HG03469 (cell line): Measurements from ENCODE around the gene TPO.
"Not testable (repeated sequence)": the region's sequence is repeated elsewhere in the genome, so short reads cannot be mapped to it uniquely, and the experiment has no call there.

Experiments used
- ATAC-seq: cut with Tn5 transposase; IDR thresholded peaks from one replicate; pipeline ENCODE4 v1.9.1; 2021; ENCODE audit warnings: mild to moderate bottlenecking, moderate library complexity, moderate number of reproducible peaks; ENCODE audit not compliant: unreplicated experiment

The TPO gene

DNA sequence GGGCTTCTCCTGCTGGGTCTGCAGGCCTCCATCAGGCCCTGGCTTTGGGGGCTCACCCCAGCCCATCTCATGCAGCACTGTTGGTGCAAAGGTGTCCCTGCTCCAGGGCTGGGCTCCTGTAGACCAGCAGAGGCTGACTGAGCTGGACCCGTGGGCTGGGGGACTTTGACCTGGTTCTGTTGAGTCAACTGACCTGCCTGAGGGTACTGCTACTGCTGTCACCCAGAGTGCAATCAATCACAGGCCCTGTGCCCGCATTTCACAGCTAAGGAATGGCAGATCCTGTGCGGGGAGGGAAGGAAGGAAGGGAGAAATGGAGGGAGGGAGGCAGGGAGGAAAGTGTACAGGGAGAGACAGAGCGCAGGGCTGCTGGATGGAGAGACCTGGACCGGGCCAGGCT is 136.8 kb downstream of the TPO start:
- no peak for ATAC-seq

DNA sequence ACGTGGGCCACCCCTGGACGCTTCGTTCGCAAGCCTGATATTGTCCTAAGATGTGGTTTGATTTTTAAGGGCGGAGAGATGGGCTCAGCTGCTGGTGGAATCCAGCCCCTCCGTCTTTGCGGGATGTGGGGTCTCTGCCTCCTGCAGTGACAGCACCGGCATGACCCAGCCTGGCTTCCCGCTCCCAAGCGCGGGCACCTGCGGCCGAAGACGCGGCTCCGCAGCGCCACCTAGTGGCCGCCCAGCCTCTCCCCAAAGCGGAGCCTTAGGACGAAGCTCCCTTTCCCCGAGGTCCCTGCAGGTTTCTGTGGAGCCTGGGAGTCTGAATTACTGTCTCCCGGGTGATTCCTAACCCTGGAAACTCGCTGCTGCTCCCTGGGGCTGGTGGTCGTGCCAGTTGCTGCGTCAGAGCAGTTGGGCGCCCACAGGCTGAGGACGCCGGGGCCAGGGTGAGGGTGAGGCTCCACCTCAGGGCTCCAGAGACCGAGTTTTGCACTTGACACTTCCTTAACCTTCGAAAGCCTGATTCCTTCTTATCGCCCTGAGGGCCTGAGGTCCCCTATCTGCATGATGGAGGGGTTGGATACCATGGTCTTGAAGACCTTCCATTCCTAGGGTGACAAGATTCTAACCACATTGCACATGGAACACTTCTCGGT is 137.5 kb downstream of the TPO start:
- no peak for ATAC-seq

DNA sequence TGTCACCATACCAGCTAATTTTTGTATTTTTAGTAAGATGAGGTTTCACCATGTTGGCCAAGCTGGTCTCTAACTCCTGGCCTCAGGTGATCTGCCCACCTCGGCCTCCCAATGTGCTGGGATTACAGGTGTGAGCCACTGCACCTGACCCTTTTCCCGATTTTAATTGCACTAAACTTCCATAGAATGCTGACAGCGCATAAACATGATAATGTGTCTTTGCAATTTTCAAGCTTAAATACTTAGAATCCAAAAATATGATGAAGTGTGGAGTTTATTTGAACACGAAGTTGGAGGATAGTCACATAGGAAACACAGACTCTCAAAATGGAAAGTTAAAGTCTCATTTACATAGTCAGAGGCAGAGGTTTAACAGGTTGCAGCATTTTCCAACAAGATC is 138.6 kb downstream of the TPO start:
- no peak for ATAC-seq

DNA sequence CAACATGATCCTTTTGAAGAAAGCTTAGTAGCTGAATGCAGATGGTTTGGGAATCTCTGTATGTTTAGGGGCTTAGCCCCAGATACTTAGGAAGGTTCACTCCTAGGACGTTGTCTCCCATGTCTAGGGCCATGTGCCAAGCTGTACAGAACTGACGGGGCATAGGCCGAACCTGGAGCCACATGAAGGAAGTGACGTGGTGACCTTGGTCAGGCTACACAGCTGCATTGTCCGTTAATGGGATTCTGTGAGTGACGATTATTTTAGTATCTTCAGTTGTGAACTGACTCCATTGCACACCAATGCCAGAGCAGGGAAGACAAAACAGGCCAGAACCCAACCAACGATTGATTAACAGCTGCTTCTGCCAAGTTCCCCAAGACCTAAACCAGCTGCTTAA is 139.3 kb downstream of the TPO start:
- no peak for ATAC-seq

DNA sequence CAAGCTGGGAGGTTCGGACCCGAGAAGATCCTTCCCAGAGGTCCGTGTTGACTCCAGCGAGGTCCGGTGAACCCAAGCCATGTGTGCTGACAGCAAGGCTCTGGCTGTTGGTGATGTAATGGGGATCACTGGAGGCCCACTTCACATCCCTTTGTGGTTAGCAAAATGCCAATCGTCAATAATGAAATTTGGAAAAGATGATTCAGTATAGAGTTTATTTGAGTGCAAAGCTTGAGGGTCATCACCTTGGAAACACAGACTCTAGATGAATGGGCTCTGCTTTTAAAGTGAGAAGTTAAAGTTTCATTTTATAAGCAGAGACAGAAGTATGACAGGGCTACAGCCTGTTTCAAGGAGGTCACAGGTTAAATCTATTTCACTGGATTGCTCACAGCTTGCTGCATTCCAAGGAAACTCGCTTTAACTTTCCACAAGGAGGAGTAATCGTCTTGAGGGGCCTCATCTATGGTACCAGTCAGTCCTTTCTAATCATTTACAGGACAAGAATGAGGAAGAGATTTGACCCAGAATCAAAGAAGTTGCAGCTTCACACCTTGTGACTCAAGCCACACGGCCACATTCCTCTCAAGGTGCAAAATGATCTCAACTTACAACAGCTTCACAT is 140.5 kb downstream of the TPO start:
- ATAC-seq: no peak

DNA sequence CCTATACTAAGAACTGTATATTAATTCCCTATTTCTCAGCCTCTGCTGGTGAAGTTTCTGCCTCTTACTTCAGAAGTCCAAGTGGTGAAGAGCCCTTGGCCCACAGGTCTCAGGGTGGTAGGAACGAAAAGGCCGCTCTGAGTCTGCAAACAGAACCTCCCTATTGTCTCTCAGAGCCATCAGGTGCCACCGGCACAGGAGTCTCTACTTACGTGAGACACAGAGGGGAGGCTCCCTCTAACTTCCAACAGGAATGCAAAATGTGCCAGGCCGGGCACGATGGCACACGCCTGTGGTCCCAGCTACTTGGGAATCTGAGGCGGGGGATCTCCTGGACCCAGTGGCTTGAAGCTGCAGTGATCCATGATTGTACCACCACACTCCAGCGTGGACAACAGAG is 143.0 kb downstream of the TPO start:
- ATAC-seq: no peak

DNA sequence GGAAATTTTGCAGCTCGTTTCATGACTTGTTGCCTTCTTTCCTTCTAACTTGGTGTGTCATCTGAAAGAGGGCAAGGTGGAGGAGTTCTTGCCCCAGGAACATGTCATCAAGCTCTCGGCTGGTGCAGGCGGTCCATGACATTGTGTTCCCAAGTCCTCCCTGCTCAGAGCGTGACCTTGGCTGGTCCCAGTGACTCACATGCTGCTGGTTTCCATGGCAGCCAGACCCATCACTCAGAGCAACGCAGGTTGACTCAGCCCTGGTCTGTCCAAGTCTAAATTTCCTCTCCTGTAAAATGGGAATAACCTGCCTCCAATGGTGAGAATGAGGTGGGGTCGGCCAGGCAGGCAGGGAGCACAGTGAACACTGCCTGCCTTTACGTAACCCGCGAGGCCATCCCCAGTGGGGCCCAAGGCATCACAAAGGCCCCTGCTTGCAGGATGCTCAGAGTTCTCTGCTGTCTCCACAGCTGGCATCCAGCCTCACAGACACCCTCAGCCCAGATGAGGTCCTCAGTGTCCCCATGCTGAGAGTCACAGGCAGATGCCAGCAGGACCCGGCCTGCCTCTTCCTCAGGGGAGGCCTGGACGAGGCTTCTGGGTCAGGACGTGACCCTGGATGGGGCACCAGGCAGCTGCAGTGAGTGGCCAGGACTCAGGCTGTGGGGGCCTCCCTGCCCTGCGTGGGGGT is 143.7 kb downstream of the TPO start:
- no peak for ATAC-seq

DNA sequence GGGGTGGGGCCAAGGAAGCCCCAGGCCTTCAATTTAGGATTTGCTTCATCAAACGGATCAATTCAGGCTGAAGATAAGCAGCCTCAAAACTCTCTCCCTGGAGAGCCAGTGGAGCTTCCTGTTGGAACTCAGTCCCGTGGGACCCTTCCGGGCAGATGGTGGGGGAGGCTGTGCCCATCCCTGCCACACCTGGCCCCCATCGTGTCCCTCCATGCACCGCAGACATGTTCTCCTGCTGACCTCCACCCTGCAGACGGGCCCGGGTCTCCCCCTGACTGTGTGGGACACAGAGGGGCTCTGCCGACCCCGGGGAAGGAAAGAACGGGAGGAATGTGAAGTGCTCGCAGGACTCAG is 144.2 kb downstream of the TPO start:
- ATAC-seq: no peak

DNA sequence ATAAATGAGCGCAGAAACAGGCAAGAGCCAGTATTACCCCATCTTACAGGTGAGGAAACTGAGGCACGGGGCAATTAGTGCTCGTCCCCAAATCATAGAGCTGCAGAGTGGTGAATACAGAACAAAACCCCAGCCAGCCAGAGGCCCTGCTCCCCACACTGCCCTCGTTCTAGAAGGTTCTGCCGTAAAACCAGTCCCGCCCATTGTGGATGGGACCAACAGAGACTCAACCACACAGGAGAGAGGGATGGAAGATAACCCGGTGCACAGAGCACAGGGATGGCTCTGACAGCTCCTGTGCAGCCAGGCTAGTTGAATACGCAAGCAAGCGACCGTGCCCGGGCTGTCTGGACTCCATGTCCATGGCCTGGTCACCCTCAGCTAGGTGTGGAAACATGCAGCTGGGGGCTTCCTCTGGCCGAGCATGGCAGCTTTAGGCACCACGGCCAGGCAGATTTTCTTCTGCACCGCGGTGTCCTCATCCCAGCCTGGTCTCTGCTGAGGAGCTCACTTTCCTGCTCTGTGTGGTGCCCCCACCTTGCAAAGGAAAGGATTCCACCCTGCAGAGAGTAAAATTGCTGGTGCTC is 146.4 kb downstream of the TPO start:
- no peak for ATAC-seq

DNA sequence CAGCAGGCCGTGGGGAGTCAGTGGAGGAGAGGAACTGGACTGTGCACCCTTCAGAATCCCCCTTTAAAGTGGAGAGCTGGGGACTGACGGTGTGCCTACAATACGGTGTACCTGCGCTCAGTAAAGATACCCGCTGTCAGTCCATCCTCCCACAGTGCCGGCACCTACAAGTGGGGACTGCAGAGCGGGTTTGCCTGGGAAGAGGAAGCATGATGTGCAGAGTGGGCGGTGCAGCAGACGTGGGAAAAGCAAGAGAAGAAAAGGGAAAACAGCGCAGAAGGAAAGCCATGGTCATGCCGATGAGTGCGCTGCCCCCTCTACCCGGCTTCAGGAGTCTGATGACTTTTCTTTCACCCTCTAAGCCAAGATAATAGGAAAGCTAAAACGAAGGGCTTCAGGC is 148.0 kb downstream of the TPO start:
- ATAC-seq: no peak

DNA sequence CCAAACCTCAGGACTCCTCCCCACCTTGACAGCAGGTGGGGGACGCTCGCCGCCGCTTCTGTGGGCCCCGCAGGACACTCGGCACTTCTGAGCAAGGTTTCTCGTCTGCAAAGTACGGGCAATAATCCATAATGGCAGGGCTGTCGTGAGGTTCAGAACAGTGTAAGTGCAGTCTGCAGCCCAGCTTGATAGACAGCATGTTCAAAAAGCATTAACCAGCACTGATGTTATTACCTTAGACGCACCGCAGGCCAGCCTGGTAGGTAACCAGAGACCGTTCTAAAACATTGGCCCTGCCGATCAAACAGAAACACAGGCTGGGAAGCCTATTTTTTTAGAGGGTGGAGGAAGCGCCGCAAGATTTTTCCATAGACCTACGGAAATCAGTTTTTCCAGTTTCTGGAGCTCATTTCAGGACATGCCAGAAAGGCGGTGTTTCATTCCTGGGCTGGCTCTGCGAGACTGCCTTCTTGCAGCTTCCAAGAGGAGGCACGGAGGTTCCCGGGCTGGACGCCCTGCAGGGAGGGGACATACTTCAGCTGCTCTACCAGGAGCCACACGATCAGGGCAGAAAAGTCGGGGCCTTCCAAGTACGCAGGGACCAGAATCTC is 148.7 kb downstream of the TPO start:
- no peak for ATAC-seq

DNA sequence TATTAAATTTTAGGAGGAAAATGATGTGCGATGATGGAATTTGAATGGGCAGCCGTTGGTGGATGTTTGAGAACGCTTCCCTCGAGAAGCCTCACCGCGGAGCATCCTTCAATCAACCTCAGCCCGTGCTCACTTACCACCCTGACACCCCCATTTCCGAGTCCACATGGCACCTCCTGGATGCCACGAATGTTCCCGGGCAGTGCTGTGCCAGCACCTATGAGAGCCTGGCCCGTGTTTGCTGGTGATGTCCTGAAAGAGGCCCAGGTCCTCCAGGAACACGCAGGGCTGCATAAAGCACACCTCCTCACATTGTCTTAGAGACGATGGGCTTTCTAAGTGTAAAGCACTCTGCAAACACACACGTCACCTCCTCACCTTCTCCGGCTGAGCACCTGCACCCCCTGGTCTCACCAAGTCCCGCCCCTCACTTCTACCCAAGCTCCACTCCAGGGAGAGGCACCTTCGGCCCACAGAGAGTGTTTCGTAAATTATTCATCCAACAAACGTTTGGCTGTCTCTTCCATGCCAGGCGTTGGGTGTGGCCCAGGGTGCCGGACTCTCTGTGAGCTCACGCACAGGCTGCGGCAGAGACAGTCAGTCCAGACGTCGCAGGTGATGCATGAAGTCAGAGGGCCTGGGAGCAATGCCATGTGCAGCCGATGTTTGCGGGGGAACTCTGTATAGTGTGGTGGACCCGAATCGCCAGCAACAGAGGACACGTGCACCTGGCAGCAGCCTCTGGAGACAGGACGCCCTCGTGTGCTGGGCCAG is 150.0 kb downstream of the TPO start:
- no peak for ATAC-seq

DNA sequence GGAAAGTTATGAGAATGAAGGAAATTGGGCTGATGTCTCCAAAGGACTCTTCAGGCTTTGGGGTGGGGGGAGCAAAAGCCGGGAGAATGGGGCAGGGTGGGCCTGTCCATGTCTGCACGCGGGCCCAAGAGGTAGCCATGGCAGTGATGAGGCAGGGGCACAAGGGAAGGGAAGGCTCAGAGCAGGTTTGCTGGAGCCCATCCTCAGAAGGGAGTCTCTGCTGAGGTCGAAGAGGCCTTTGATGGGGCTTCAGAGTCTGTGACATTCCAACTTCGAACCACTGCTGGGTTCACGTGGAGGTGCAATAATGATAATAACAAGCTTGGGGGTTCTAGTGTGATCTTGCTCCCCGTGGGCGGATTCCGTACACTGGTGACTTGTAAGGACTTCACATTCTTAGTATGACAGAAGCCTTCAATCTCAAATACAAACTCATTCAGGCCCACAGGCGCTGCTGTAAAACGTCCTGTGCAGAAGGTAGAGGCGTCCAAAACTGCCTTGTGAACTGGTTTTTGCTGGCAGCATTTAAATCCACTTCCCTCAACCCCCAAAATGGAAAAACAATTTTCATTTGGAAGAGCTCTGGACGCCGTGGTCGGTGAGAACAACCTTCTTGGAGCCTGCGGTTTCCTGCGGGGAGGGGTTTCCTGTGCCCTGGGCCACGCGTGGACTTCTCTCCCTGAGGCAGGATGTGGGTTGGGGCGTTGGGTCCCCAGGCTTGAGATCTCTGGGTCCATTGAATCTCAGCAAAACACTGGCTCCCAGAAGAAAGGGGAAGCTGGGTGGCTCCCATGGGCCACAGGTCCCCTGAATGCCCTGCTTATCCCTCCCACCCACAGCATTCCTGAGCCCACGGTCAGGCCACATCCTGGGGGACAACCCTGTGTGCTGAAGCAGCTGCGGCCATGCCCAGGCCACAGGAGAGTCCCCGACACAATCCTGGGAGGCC is 151.0 kb downstream of the TPO start:
- no peak for ATAC-seq

DNA sequence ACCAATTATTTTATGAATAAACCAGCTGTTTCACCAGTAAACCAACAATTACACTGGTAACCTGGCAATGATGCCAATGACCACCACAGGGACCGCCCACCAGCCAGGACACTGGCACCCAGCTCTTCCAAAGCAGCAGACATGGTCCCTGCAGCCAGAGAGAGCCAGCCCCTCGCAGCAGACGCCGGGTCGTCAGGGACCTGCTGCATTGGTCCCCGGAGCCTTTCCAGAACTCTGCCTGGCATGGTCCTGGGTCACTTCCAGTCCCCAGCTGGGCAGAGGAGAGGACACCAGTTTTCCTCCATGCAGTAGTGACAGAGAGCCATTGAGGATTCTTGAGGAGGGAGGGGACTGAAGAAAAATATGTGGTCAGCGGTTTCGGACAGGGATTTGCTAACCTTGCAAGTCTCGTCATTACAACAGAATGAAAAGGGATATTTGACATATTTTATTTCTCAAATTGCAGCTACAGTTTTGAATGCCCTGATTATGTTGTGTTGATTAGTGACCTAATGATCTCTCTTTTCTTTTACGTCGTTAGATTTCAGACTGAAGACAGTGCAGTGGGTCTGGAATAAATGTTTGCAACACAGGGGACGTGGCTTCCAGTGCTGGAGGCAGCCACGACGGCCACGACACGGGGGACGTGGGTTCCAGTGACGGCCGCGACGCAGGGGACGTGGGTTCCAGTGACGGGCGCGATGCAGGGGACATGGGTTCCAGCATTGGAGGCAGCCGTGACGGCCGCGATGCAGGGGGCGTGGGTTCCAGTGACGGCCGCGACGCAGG is 154.5 kb downstream of the TPO start:
- no peak for ATAC-seq

DNA sequence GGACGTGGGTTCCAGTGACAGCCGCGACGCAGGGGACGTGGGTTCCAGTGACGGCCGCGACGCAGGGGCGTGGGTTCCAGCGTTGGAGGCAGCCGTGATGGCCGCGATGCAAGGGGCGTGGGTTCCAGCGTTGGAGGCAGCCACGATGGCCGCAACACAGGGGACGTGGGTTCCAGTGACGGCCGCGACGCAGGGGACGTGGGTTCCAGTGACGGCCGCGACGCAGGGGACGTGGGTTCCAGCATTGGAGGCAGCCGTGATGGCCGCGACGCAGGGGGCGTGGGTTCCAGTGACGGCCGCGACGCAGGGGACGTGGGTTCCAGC is 155.0 kb downstream of the TPO start:
- not testable (repeated sequence) for ATAC-seq

DNA sequence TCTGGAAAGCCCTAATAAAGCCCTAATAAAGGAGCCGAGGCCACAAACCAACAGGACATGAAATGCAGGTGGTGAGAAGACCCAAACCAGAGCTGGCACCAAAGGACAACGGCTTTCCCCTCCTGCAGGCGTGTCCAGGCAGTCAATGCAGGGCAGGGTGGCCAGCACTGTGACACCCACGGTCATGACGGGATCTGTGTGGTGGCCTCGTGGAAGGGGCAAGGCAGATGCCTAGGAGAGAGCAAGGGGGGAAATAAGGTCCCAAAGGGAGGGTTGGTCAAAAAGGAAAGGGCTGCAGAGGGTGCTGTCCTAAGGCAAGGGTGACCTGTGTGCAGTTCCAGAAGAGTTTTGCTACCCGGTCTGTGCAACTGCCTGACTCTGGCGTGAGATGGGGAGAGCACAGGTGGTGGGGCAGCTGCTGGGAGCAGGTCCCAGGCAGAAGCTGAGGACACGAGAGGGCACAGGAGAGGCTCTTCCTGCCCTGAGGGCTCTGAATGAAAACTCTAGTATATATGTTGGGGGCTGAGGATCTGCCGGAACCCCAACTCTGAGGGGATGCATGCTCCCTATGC is 156.7 kb downstream of the TPO start:
- no peak for ATAC-seq

DNA sequence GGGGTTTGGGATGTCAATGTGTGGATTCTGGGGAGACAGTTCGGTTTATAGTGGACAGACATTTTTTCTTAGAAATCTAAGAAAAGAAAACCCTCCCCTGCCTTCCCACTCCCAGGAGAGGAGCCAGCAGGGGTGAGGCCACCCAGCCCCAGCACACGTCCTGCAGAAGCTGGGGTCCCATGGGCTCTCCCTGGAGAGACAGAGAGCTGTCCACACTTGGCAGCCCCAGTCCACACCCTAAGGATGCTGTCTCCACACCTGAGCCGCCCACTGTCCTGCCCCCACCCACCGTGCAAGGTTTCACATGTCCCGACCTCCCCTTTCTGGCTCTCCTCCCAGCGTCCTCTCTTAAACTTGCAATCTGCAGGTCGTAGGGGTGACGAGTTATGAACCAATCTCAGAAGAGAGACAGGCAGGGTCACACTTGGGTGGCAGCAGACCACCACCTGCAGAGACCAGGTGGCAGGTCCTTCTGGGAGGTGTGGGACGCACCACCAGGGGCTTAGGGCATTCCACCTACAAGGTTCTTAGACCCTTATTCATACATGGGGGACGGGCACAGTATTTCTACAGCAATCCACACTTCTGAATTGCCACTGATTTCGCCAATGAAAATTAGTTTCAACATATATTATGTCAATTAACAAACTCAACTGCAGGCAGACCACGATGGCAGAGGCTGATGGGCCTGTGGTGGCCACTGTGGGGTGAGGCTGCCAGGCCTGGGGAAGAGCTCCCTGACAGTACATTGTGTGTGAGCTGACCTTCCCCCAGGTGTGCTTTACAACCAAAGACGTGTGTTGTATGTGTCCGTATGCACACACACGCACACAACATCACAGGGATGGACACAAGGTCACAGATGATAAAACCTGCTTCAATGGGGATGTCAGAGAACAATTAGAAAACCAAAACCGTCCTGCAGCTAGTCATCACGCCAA is 158.5 kb downstream of the TPO start:
- no peak for ATAC-seq

DNA sequence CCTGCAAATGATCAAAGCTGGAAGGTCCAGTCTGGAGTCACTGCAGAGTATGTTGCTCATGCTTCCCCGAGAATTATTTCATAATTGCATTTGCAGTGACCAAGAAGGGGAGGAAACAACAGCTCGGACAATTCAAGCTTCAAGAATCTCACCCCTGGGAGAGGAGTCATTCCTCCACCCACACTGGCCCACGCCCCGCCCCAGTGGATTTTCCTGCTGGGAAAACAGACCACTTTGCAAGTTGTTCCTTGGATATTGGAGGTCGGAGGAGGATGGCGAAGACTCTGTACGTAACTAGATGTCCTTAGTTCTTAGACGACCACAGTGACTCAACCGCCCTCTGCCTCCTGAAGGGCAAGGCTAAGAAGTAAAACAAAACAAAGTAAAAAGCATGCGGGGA is 159.4 kb downstream of the TPO start:
- ATAC-seq: no peak
